K562 (cell line): ENCODE results near the gene FRYL. TPM values are rescaled to one million over a fixed set of nuclear protein-coding genes. Genes with fewer than 3 reads are reported as not detected.

Source experiments
- ARID2 ChIP-seq: fragments of 450-650 bp; IDR thresholded peaks from 2 replicates; pipeline ENCODE4 v1.6.1; 2017; ENCODE audit warnings: antibody characterized with exemption, mild to moderate bottlenecking
- ARID3A ChIP-seq: IDR thresholded peaks from 2 replicates; pipeline ENCODE4 v1.6.1; 2012; ENCODE audit warnings: low read depth, low read length, improper control_type of control experiment, borderline replicate concordance
- BCOR ChIP-seq: fragments of 450-650 bp; IDR thresholded peaks from 2 replicates; pipeline ENCODE4 v1.6.1; 2016
- BDP1 ChIP-seq: IDR thresholded peaks from 3 replicates; pipeline ENCODE4 v1.6.1; 2011; ENCODE audit not compliant: insufficient read length, insufficient read depth
- BRF1 ChIP-seq: IDR thresholded peaks from 3 replicates; pipeline ENCODE4 v1.6.1; 2011; ENCODE audit warnings: borderline replicate concordance, mild to moderate bottlenecking; ENCODE audit not compliant: insufficient read length; ENCODE audit errors: extremely low read depth
- CTCF ChIP-seq, 3 experiments: IDR thresholded peaks in 2 of 3; conservative IDR thresholded peaks in 1 of 3; 2 replicates each; pipeline ENCODE4 v1.5.1; 2011 to 2012; ENCODE audit warnings: low read length in 3 of 3, mild to moderate bottlenecking in 3 of 3, control low read depth in 2 of 3, improper control_type of control experiment in 1 of 3, inconsistent platforms in 1 of 3, low read depth in 1 of 3, mixed read lengths in 1 of 3, moderate library complexity in 1 of 3; ENCODE audit not compliant: insufficient read depth in 2 of 3
- E2F6 ChIP-seq, 2 experiments: IDR thresholded peaks; 2 replicates each; pipeline ENCODE4 v1.6.1; 2011; ENCODE audit warnings: borderline replicate concordance in 1 of 2, control low read depth in 1 of 2, low read depth in 1 of 2, low read length in 1 of 2, mild to moderate bottlenecking in 1 of 2, mixed read lengths in 1 of 2, moderate library complexity in 1 of 2; ENCODE audit not compliant: insufficient read depth in 1 of 2, insufficient read length in 1 of 2, poor library complexity in 1 of 2, severe bottlenecking in 1 of 2; ENCODE audit errors: extremely low read depth in 1 of 2
- HNRNPK ChIP-seq: fragments of 200-400 bp; formaldehyde crosslinking; IDR thresholded peaks from one replicate; pipeline ENCODE4 v1.6.1; 2018; ENCODE audit warnings: mild to moderate bottlenecking, low read depth, low read length; ENCODE audit not compliant: poor library complexity, severe bottlenecking
- ILK ChIP-seq: fragments of 450-650 bp; IDR thresholded peaks from 2 replicates; pipeline ENCODE4 v1.6.1; 2016; ENCODE audit warnings: missing genetic modification characterization, low read depth, mild to moderate bottlenecking, missing compliant biosample characterization, moderate library complexity, borderline replicate concordance
- MEF2A ChIP-seq: IDR thresholded peaks from 2 replicates; pipeline ENCODE4 v1.6.1; 2011; ENCODE audit warnings: low read depth, mild to moderate bottlenecking, low read length, moderate library complexity; ENCODE audit not compliant: control insufficient read depth
- NBN ChIP-seq: fragments of 450-650 bp; IDR thresholded peaks from 2 replicates; pipeline ENCODE4 v1.6.1; 2016; ENCODE audit warnings: low read depth, mild to moderate bottlenecking
- NFE2L1 ChIP-seq: fragments of 450-650 bp; IDR thresholded peaks from 2 replicates; pipeline ENCODE4 v1.6.1; 2016; ENCODE audit warnings: missing genetic modification characterization, low read depth, mild to moderate bottlenecking, missing compliant biosample characterization, moderate library complexity, borderline replicate concordance
- NFYB ChIP-seq: IDR thresholded peaks from 2 replicates; pipeline ENCODE4 v1.6.1; 2011; ENCODE audit warnings: mild to moderate bottlenecking, moderate library complexity; ENCODE audit not compliant: insufficient read length; ENCODE audit errors: extremely low read depth
- NR2C1 ChIP-seq, 2 experiments: fragments of 450-650 bp; IDR thresholded peaks; 2 replicates each; pipeline ENCODE4 v1.6.1; 2017; ENCODE audit warnings: mild to moderate bottlenecking in 2 of 2, antibody characterized with exemption in 1 of 2, inconsistent platforms in 1 of 2, missing compliant biosample characterization in 1 of 2, missing genetic modification characterization in 1 of 2
- SNIP1 ChIP-seq: fragments of 450-650 bp; IDR thresholded peaks from 2 replicates; pipeline ENCODE4 v1.7.1; 2017; ENCODE audit warnings: low read depth, mild to moderate bottlenecking
- SP2 ChIP-seq: IDR thresholded peaks from 2 replicates; pipeline ENCODE4 v1.6.1; 2011; ENCODE audit warnings: mild to moderate bottlenecking, low read depth, low read length, moderate library complexity; ENCODE audit not compliant: poor library complexity, severe bottlenecking; ENCODE audit errors: extremely low read depth
- STAT5B ChIP-seq: fragments of 250-450 bp; sonication (Bioruptor Pico); IDR thresholded peaks from 2 replicates; pipeline ENCODE4 v1.8.0; 2021; ENCODE audit warnings: mild to moderate bottlenecking, inconsistent platforms
- TAL1 ChIP-seq: fragments of 450-650 bp; IDR thresholded peaks from 2 replicates; pipeline ENCODE4 v1.6.1; 2016; ENCODE audit warnings: mild to moderate bottlenecking
- TRIM28 ChIP-seq: fragments of 450-650 bp; IDR thresholded peaks from 2 replicates; pipeline ENCODE4 v1.6.1; 2017
- ZC3H4 ChIP-seq: sonication (generic); formaldehyde crosslinking; IDR thresholded peaks from 2 replicates; pipeline ENCODE4 v1.9.0; 2021; ENCODE audit warnings: missing genetic modification reagents, borderline replicate concordance
- ZKSCAN1 ChIP-seq: fragments of 150-350 bp; IDR thresholded peaks from 2 replicates; pipeline ENCODE4 v1.6.1; 2016; ENCODE audit warnings: low read depth, low read length
- ZNF282 ChIP-seq: sonication (generic); formaldehyde crosslinking; IDR thresholded peaks from 2 replicates; pipeline ENCODE4 v1.8.1; 2023; ENCODE audit warnings: missing genetic modification reagents
- polyA plus RNA-seq, 8 experiments: library from polyadenylated mRNA; depleted of rRNA in 4 of 8; stranded (reverse) in 5 of 8; unstranded in 3 of 8; fragments of >200 nt; fragmentation: Nextera tagmentation in 2 of 8; fragmentation: Illumina TruSeq in 1 of 8; extraction: Ambion mirVana in 2 of 8; extraction: Trizol in 1 of 8; gene quantifications; 2 replicates each; pipeline versions ENCODE4 v1.2.1 to v1.2.3, GENCODE V29; 2011 to 2014; ENCODE audit warnings: inconsistent platforms in 1 of 8, missing spikeins in 1 of 8
- total RNA-seq, 7 experiments: library from RNA; depleted of rRNA in 6 of 7; stranded (reverse); fragments of >200 nt in 6 of 7; fragmentation: Illumina TruSeq in 2 of 7; extraction: Trizol in 2 of 7; gene quantifications; 2 replicates each; pipeline versions ENCODE4 v1.2.1 to v1.2.3, GENCODE V29; 2011 to 2021; ENCODE audit warnings: low replicate concordance in 1 of 7

FRYL gene
- total and polyA plus RNA-seq, 9 of the 15 experiments (the other 6 are each of a cell fraction or from before 2014, with no cell fraction given): 7.2 to 34.9 (median 15.9) TPM

GRCh38 chr4:48546336-48546735 is 233.7 kb downstream of the FRYL start (continued):
- TF ChIP-seq SP2 (no peak), ZC3H4 (CRISPR knock-in tag) (no peak), BRF1 (no peak), E2F6 (IDR thresholded peaks at IDR 0.05; ENCODE audit: borderline replicate concordance in 1 of 2, extremely low read depth in 1 of 2, insufficient read depth in 1 of 2, insufficient read length in 1 of 2, low read depth in 1 of 2, low read length in 1 of 2, poor library complexity in 1 of 2, severe bottlenecking in 1 of 2) (no peak), NBN (no peak), HNRNPK (no peak), BDP1 (no peak), ILK (no peak), ARID2 (peak; percentile 53; the same call in 1 of the 2 replicates), TRIM28 (no peak), BCOR (no peak), NR2C1 (IDR thresholded peaks at IDR 0.05) (no peak), NR2C1 (tag; IDR thresholded peaks at IDR 0.05) (no peak), TAL1 (no peak), CTCF (IDR thresholded peaks at IDR 0.05 in 2 of 3, conservative IDR thresholded peaks at IDR 0.05 in 1 of 3; ENCODE audit: insufficient read depth in 2 of 3, low read depth in 1 of 3, low read length in 3 of 3) (peak; percentile 73 to 93 (median 76)), NFE2L1 (tag) (no peak), ZKSCAN1 (no peak), ZNF282 (CRISPR knock-in tag) (no peak), MEF2A (no peak), SNIP1 (no peak), ARID3A (no peak), NFYB (no peak), STAT5B (CRISPR knock-in tag) (no peak)
